Endothelial cell of umbilical vein (primary cell): Measurements from ENCODE around the gene PDE4B. TPM values are rescaled to one million over a fixed set of nuclear protein-coding genes. Genes with fewer than 3 reads are reported as not detected.

ENCODE experiments used
- BruUV-seq: library from RNA; stranded (reverse); fragments of 400-500 nt; replicated peaks from 2 replicates; lab custom pipeline; 2021; lab: Mats Ljungman, UMichigan
- CTCF ChIA-PET: fragments of 300-600, 350-600 bp; sonication (Branson Sonifier 250); formaldehyde crosslinking; loops from one replicate; lab custom pipeline; 2021; ENCODE audit warnings: antibody characterized with exemption, inconsistent platforms; lab: Charles Lee
- POLR2A ChIA-PET: fragments of 300-600, 350-600 bp; sonication (Branson Sonifier 250); formaldehyde crosslinking; loops from one replicate; lab custom pipeline; 2021; ENCODE audit warnings: antibody characterized with exemption, inconsistent platforms; lab: Charles Lee
- DNase-seq: peaks from one replicate; pipeline ENCODE4 v3.0.0-alpha.2; 2011; ENCODE audit warnings: low read depth, low spot score
- FAIRE-seq: peaks from 2 replicates; lab custom pipeline; 2011; peaks lifted over from hg19 to GRCh38; lab: Jason Lieb, UNC
- H2AFZ ChIP-seq: 2 replicates; pipeline ENCODE4 v1.6.0; 2012; ENCODE audit warnings: low read depth, low read length, control low read depth, inconsistent platforms
- H3K27ac ChIP-seq: 2 replicates; pipeline ENCODE4 v1.5.1; 2011; ENCODE audit warnings: low read depth, mild to moderate bottlenecking, control low read depth, low read length, moderate library complexity; ENCODE audit not compliant: insufficient read depth
- H3K27me3 ChIP-seq, 2 experiments: 2 replicates each; pipeline versions ENCODE4 v1.6.0 to v1.6.1; 2011; ENCODE audit warnings: low read length in 2 of 2, mixed read lengths in 1 of 2; ENCODE audit not compliant: control insufficient read depth in 2 of 2, insufficient read depth in 2 of 2
- H3K36me3 ChIP-seq, 2 experiments: 2 replicates in 1 of 2; 3 replicates in 1 of 2; pipeline ENCODE4 v1.5.1; 2011; ENCODE audit warnings: low read length in 2 of 2, mild to moderate bottlenecking in 1 of 2, moderate library complexity in 1 of 2; ENCODE audit not compliant: control insufficient read depth in 2 of 2, insufficient read depth in 2 of 2; ENCODE audit errors: extremely low read depth in 1 of 2
- H3K4me1 ChIP-seq: 3 replicates; pipeline ENCODE4 v1.5.1; 2011; ENCODE audit warnings: mild to moderate bottlenecking, low read length; ENCODE audit not compliant: control insufficient read depth, insufficient read depth; ENCODE audit errors: extremely low read depth
- H3K4me2 ChIP-seq: 2 replicates; pipeline ENCODE4 v1.6.1; 2011; ENCODE audit warnings: low read length, control low read depth, mixed read lengths; ENCODE audit not compliant: insufficient read depth
- H3K4me3 ChIP-seq, 3 experiments: fragments of 200-600 bp in 1 of 3; sonication (generic), shearing (Covaris generic) in 1 of 3; replicated peaks in 1 of 3; 2 replicates each; pipeline ENCODE4 v1.5.1; 2011 to 2016; ENCODE audit warnings: control low read depth in 3 of 3, low read length in 3 of 3, mild to moderate bottlenecking in 2 of 3, inconsistent platforms in 1 of 3, low read depth in 1 of 3, moderate library complexity in 1 of 3; ENCODE audit not compliant: insufficient read depth in 1 of 3
- H3K79me2 ChIP-seq: 2 replicates; pipeline ENCODE4 v1.6.0; 2012; ENCODE audit warnings: low read length, inconsistent platforms; ENCODE audit not compliant: control insufficient read depth, insufficient read depth
- H3K9ac ChIP-seq: replicated peaks from 2 replicates; pipeline ENCODE3; 2011; ENCODE audit warnings: low read length, control low read depth; ENCODE audit not compliant: insufficient read depth; ENCODE audit errors: extremely low read depth
- H3K9me1 ChIP-seq: replicated peaks from 3 replicates; pipeline ENCODE4 v1.6.0; 2011; ENCODE audit warnings: mild to moderate bottlenecking, low read length; ENCODE audit not compliant: control insufficient read depth, insufficient read depth; ENCODE audit errors: extremely low read depth
- H3K9me3 ChIP-seq: replicated peaks from 2 replicates; pipeline ENCODE4 v1.5.1; 2012; ENCODE audit warnings: low read length, inconsistent platforms; ENCODE audit not compliant: control insufficient read depth, insufficient read depth
- H4K20me1 ChIP-seq: replicated peaks from 2 replicates; pipeline ENCODE3; 2011; ENCODE audit warnings: mild to moderate bottlenecking, low read length; ENCODE audit not compliant: control insufficient read depth, insufficient read depth; ENCODE audit errors: extremely low read depth
- CTCF ChIP-seq, 2 donors: IDR thresholded peaks; 1 replicate in 1 of 2; 2 replicates in 1 of 2; pipeline ENCODE4 v1.5.1; 2011; ENCODE audit warnings: low read length in 2 of 2, mild to moderate bottlenecking in 2 of 2, moderate library complexity in 2 of 2, control low read depth in 1 of 2, inconsistent platforms in 1 of 2, low read depth in 1 of 2; ENCODE audit not compliant: insufficient read depth in 1 of 2; ENCODE audit errors: extremely low read depth in 1 of 2
- EZH2 ChIP-seq: IDR thresholded peaks from 2 replicates; pipeline ENCODE4 v1.6.1; 2012; ENCODE audit warnings: borderline replicate concordance, low read depth, mild to moderate bottlenecking, moderate library complexity, low read length, inconsistent platforms; ENCODE audit not compliant: severe bottlenecking
- FOS ChIP-seq: IDR thresholded peaks from 2 replicates; pipeline ENCODE4 v1.6.1; 2011; ENCODE audit warnings: mild to moderate bottlenecking, low read length, moderate library complexity, borderline replicate concordance; ENCODE audit not compliant: insufficient read depth
- GATA2 ChIP-seq: IDR thresholded peaks from 2 replicates; pipeline ENCODE4 v1.7.0; 2011; ENCODE audit warnings: low read depth, mild to moderate bottlenecking, moderate library complexity, mixed read lengths, low read length; ENCODE audit not compliant: insufficient read length, insufficient read depth
- JUN ChIP-seq: IDR thresholded peaks from 2 replicates; pipeline ENCODE4 v1.6.1; 2011; ENCODE audit warnings: borderline replicate concordance, low read depth; ENCODE audit not compliant: insufficient read length, insufficient read depth
- MAX ChIP-seq: IDR thresholded peaks from 2 replicates; pipeline ENCODE4 v1.6.1; 2011; ENCODE audit not compliant: insufficient read depth, insufficient read length
- MYC ChIP-seq: IDR thresholded peaks from one replicate; pipeline ENCODE4 v1.6.1; 2011; ENCODE audit warnings: mild to moderate bottlenecking, low read depth, low read length
- POLR2A ChIP-seq: IDR thresholded peaks from 2 replicates; pipeline ENCODE4 v1.6.1; 2012; ENCODE audit warnings: low read depth, mild to moderate bottlenecking, control low read depth, low read length
- POLR2AphosphoS5 ChIP-seq: IDR thresholded peaks from 2 replicates; pipeline ENCODE4 v1.6.1; 2012; ENCODE audit warnings: low read depth, mild to moderate bottlenecking, control low read depth, low read length, moderate library complexity; ENCODE audit not compliant: insufficient read depth
- dilution Hi-C: fragments of 300-500 bp; cut with MboI; formaldehyde crosslinking; loops from one replicate; pipeline ENCODE4 v1.15.0; 2019; ENCODE audit warnings: low sequenced_read_pairs; ENCODE audit not compliant: extremely low pct_ligation_motif_present
- intact Hi-C: fragments of 100-400 bp; cut with micrococcal nuclease; formaldehyde crosslinking; loops from one replicate; pipeline ENCODE4 v1.10.0; 2022
- polyA plus RNA-seq, 4 experiments: library from polyadenylated mRNA; depleted of rRNA in 3 of 4; stranded (reverse) in 3 of 4; unstranded in 1 of 4; fragments of >200 nt; gene quantifications; 2 replicates each; pipeline versions ENCODE4 v1.2.1 to v1.2.3, GENCODE V29; 2011 to 2012; ENCODE audit warnings: missing spikeins in 1 of 4
- total RNA-seq: library from RNA; stranded (reverse); gene quantifications from 2 replicates; pipeline ENCODE4 v1.2.3, GENCODE V29; 2021

The PDE4B gene
- total and polyA plus RNA-seq, 2 donors (not counting 3 experiments of a cell fraction or from before 2014, with no cell fraction given), result 63.5 to 69.8 TPM

- dilution Hi-C loops, result no loop called here
- no peak overlapping the region for H3K9ac ChIP-seq
- H3K27ac ChIP-seq, result no peak overlapping the region
- no peaks in the 10 kb centered on the region for H3K79me2 ChIP-seq
- H3K4me2 ChIP-seq, result no peak overlapping the region
- FAIRE-seq (no peak), DNase-seq (no peak)
- no peaks in the 10 kb centered on the region for H3K4me1 ChIP-seq
- ChIA-PET CTCF (no interaction called here), POLR2A (no interaction called here)
- TF ChIP-seq MYC, result no peak
- no peaks in the 10 kb centered on the region for H3K9me3 ChIP-seq
- intact Hi-C loops, result no loop called here
- no peak overlapping the region for H2AFZ ChIP-seq
- no peaks in the 10 kb centered on the region for H3K36me3 ChIP-seq
- H3K27me3 ChIP-seq, result no peaks in the 10 kb centered on the region
- H3K4me3 ChIP-seq, result no peak overlapping the region
- BruUV-seq, result no TSS peak
- H3K9me1 ChIP-seq, result no peaks in the 10 kb centered on the region
- H4K20me1 ChIP-seq, result no peaks in the 10 kb centered on the region
Observed at GRCh38 chr1:65881067-65881594, 88.4 kb downstream of the PDE4B start.

GRCh38 chr1:65882076-65882475, 89.4 kb downstream of the PDE4B start:
- H3K9me1 ChIP-seq, result no peaks in the 10 kb centered on the region
- H3K27ac ChIP-seq, result no peak overlapping the region
- dilution Hi-C loops (no loop called here), intact Hi-C loops (no loop called here)
- DNase-seq, result no peak
- H3K4me3 ChIP-seq, result no peak overlapping the region
- POLR2A ChIA-PET, result no interaction called here
- H3K4me1 ChIP-seq, result no peaks in the 10 kb centered on the region
- CTCF ChIA-PET, result no interaction called here
- H3K36me3 ChIP-seq, result no peaks in the 10 kb centered on the region
- H3K4me2 ChIP-seq, result no peak overlapping the region
- H3K9me3 ChIP-seq, result no peaks in the 10 kb centered on the region
- FAIRE-seq, result no peak
- H3K27me3 ChIP-seq, result no peaks in the 10 kb centered on the region
- H3K79me2 ChIP-seq, result no peaks in the 10 kb centered on the region
- no peak overlapping the region for H2AFZ ChIP-seq
- TF ChIP-seq FOS, result no peak
- no peak for TF ChIP-seq CTCF (IDR thresholded peaks at IDR 0.05; ENCODE audit: extremely low read depth in 1 of 2, insufficient read depth in 1 of 2, low read depth in 1 of 2, low read length in 2 of 2)
- TF ChIP-seq GATA2, result no peak
- TF ChIP-seq EZH2, result no peak
- no peak for TF ChIP-seq JUN
- no peak for TF ChIP-seq POLR2AphosphoS5
- TF ChIP-seq MYC, result no peak
- TF ChIP-seq POLR2A, result no peak
- no peak for TF ChIP-seq MAX
- H4K20me1 ChIP-seq, result no peaks in the 10 kb centered on the region
- no peak overlapping the region for H3K9ac ChIP-seq
- BruUV-seq, result no TSS peak
